ENCODE data around the gene ZNF618.

Gene ZNF618

GRCh38 chr9:113909421-113909820 lies 33.3 kb downstream of the ZNF618 start:
- in situ Hi-C loops (cut with MboI; ENCODE audit: low sequenced_read_pairs), result no loop called here

GRCh38 chr9:113910036-113910639 lies 34.0 kb downstream of the ZNF618 start:
- in situ Hi-C loops (cut with MboI; ENCODE audit: low sequenced_read_pairs), result no loop called here

- in situ Hi-C loops (cut with MboI; ENCODE audit: low sequenced_read_pairs), result no loop called here
Measured at GRCh38 chr9:113911850-113912557, 35.9 kb downstream of the ZNF618 start.

GRCh38 chr9:113912816-113913215 lies 36.7 kb downstream of the ZNF618 start:
- in situ Hi-C loops (cut with MboI; ENCODE audit: low sequenced_read_pairs), result no loop called here

- in situ Hi-C loops (cut with MboI; ENCODE audit: low sequenced_read_pairs), result no loop called here
Measured at GRCh38 chr9:113913426-113914195, 37.5 kb downstream of the ZNF618 start.

- in situ Hi-C loops (cut with MboI; ENCODE audit: low sequenced_read_pairs), result no loop called here
Measured at GRCh38 chr9:113914517-113914916, 38.4 kb downstream of the ZNF618 start.

GRCh38 chr9:113915817-113916434 lies 39.8 kb downstream of the ZNF618 start:
- in situ Hi-C loops (cut with MboI; ENCODE audit: low sequenced_read_pairs), result no loop called here

GRCh38 chr9:113916931-113917330 lies 40.8 kb downstream of the ZNF618 start:
- in situ Hi-C loops (cut with MboI; ENCODE audit: low sequenced_read_pairs), result no loop called here

- in situ Hi-C loops (cut with MboI; ENCODE audit: low sequenced_read_pairs), result no loop called here
Measured at GRCh38 chr9:113918697-113919350, 42.7 kb downstream of the ZNF618 start.

GRCh38 chr9:113919382-113919781 lies 43.3 kb downstream of the ZNF618 start:
- in situ Hi-C loops (cut with MboI; ENCODE audit: low sequenced_read_pairs), result no loop called here

- in situ Hi-C loops (cut with MboI; ENCODE audit: low sequenced_read_pairs), result no loop called here
Measured at GRCh38 chr9:113919871-113920270, 43.8 kb downstream of the ZNF618 start.

GRCh38 chr9:113920872-113921271 lies 44.8 kb downstream of the ZNF618 start:
- in situ Hi-C loops (cut with MboI; ENCODE audit: low sequenced_read_pairs), result no loop called here

GRCh38 chr9:113921396-113921925 lies 45.4 kb downstream of the ZNF618 start:
- in situ Hi-C loops (cut with MboI; ENCODE audit: low sequenced_read_pairs), result no loop called here

- in situ Hi-C loops (cut with MboI; ENCODE audit: low sequenced_read_pairs), result no loop called here
Measured at GRCh38 chr9:113922160-113922559, 46.1 kb downstream of the ZNF618 start.

- in situ Hi-C loops (cut with MboI; ENCODE audit: low sequenced_read_pairs), result no loop called here
Measured at GRCh38 chr9:113926211-113926610, 50.1 kb downstream of the ZNF618 start.

- in situ Hi-C loops (cut with MboI; ENCODE audit: low sequenced_read_pairs), result no loop called here
Measured at GRCh38 chr9:113927277-113927676, 51.2 kb downstream of the ZNF618 start.

- in situ Hi-C loops (cut with MboI; ENCODE audit: low sequenced_read_pairs), result no loop called here
Measured at GRCh38 chr9:113928269-113928668, 52.2 kb downstream of the ZNF618 start.

- in situ Hi-C loops (cut with MboI; ENCODE audit: low sequenced_read_pairs), result no loop called here
Measured at GRCh38 chr9:113929634-113930389, 53.7 kb downstream of the ZNF618 start.

GRCh38 chr9:113930390-113930783 lies 54.3 kb downstream of the ZNF618 start:
- in situ Hi-C loops (cut with MboI; ENCODE audit: low sequenced_read_pairs), result no loop called here

GRCh38 chr9:113931140-113931539 lies 55.0 kb downstream of the ZNF618 start:
- in situ Hi-C loops (cut with MboI; ENCODE audit: low sequenced_read_pairs), result no loop called here
